ENCODE measurements around the gene TCF4. TPM values are rescaled to one million over a fixed set of nuclear protein-coding genes. Genes with fewer than 3 reads are reported as not detected.

The TCF4 gene
- total RNA-seq, 1 donor: 84.6 TPM

DNA sequence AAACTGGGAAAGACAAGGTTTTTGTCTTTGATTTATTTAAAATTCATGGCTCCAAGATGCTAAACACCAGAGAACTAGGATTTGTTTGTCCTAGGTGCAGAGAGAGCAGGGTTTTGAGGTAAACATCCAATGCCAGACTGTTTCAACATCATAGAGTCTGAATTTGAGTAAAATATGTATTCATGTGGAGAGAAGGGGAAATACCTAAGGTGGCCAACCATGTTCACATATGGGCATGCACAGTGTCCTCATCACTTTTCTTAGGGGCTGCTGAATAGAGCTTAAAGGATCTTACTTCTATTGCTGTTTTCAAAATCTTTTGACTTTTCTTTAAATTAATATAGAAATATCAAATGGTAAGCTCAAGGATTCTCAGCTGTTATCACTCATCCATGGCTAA lies 341.7 kb downstream of the TCF4 start:
- no peak for DNase-seq (ENCODE audit: low read depth)
- H3K4me3 ChIP-seq (ENCODE audit: low read depth, low read length): no peak overlapping the region
- TF ChIP-seq, protein P1, sequence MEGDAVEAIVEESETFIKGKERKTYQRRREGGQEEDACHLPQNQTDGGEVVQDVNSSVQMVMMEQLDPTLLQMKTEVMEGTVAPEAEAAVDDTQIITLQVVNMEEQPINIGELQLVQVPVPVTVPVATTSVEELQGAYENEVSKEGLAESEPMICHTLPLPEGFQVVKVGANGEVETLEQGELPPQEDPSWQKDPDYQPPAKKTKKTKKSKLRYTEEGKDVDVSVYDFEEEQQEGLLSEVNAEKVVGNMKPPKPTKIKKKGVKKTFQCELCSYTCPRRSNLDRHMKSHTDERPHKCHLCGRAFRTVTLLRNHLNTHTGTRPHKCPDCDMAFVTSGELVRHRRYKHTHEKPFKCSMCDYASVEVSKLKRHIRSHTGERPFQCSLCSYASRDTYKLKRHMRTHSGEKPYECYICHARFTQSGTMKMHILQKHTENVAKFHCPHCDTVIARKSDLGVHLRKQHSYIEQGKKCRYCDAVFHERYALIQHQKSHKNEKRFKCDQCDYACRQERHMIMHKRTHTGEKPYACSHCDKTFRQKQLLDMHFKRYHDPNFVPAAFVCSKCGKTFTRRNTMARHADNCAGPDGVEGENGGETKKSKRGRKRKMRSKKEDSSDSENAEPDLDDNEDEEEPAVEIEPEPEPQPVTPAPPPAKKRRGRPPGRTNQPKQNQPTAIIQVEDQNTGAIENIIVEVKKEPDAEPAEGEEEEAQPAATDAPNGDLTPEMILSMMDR (IDR thresholded peaks at IDR 0.05; ENCODE audit: insufficient read depth, low read depth, low read length): no peak

DNA sequence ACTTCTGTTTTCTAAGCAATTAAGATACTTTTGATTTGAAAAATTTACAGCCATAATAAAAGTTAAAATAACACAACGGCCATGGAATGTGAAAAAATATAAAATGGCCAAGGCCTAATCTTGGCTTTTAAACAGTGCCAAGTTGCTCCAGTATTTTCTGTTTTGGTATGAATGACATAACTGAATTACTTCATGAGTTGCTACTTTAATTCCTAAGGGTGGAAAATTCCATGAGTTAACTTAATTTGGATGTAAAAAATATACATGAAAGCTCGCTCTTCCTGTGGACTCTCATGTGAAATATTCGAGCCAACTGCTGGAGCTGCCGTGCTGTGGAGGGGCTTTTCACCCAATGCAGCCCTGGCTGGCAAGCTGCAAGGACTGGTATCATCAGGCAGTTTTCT lies 342.8 kb downstream of the TCF4 start:
- no peak overlapping the region for H3K4me3 ChIP-seq (ENCODE audit: low read depth, low read length)
- DNase-seq (ENCODE audit: low read depth): peak; percentile 79
- TF ChIP-seq, protein P1 (IDR thresholded peaks at IDR 0.05; ENCODE audit: insufficient read depth, low read depth, low read length): no peak

DNA sequence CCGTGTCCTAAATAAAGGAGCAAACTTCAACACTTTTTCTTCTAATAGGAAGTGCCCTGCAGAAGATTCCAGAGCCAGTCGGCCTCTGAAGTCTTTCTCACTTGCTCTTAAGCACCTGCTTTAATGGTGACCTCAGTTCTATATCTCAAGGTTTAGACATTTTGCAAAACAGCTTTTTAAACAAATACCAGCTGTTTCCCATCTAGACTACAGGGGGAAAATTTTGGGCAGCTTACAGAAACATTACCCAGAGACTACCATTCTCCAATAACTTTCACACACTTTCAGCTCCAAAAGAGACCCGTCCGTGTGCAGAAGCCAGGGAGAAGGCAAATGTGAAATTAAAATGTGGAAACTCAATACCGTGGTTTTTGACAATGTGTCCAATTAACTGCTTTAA lies 343.4 kb downstream of the TCF4 start:
- DNase-seq (ENCODE audit: low read depth): peak; percentile 80
- TF ChIP-seq, protein P1 (IDR thresholded peaks at IDR 0.05; ENCODE audit: insufficient read depth, low read depth, low read length): no peak
- H3K4me3 ChIP-seq (ENCODE audit: low read depth, low read length): no peak overlapping the region

DNA sequence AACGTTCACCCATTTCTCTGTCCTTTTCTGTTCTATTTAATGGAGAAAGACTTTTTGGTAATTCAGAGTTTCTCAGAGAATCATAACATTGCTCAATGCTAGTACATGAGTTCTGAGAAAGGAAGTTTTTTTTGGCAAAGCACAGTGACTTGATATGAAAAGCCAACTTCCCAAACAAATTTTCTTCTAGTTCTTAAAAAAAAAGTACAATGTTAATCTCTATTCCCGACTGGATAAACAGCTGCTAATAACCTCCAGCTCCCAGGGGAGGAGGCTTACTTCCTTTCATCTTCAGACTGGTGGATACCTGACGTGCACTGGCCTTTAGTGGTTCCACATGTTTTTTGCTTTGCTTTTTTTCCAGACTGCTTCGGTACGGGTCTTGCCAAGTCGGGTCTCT lies 344.1 kb downstream of the TCF4 start:
- TF ChIP-seq, protein P1 (IDR thresholded peaks at IDR 0.05; ENCODE audit: insufficient read depth, low read depth, low read length): no peak
- DNase-seq (ENCODE audit: low read depth): peak; percentile 70
- no peak overlapping the region for H3K4me3 ChIP-seq (ENCODE audit: low read depth, low read length)

DNA sequence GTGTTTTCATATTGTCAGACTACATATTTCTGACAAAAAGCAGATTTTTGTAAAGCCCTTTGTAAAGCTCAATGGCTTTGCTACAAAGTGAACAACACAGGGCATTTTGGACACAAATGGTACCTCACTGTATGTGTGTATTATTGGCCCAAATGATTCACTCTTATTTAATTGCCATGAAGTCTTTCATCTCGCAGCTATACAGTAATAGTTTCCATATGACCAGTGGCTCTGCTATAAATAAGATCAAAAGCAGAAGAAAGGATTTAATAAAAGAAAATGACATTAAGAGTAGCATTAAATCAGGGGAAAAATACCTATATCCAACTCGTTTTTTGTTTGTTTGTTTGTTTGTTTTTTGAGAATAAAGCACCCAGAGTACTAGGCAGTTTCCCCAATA lies 344.7 kb downstream of the TCF4 start:
- no peak for DNase-seq (ENCODE audit: low read depth)
- no peak overlapping the region for H3K4me3 ChIP-seq (ENCODE audit: low read depth, low read length)
- TF ChIP-seq, protein P1 (IDR thresholded peaks at IDR 0.05; ENCODE audit: insufficient read depth, low read depth, low read length): no peak

DNA sequence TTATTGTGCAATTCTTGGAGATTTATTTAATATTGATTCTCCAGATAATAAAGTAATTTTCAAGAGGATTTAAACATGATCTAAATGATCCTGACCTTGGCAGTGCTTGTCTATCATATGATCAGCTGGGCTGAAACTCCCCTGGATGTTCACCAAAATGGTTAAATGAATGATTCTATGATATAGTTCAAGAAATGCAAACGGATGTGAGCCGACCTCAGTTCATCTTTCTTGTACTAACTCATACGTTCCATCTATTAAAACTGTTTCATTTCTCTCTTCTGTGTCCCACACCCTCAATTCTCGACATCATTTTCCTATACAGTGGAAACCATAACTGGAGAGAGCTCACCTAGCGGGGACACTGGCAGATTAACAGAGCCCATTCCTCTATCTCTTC lies 347.0 kb downstream of the TCF4 start:
- TF ChIP-seq, protein P1 (IDR thresholded peaks at IDR 0.05; ENCODE audit: insufficient read depth, low read depth, low read length): no peak
- H3K4me3 ChIP-seq (ENCODE audit: low read depth, low read length): no peak overlapping the region
- DNase-seq (ENCODE audit: low read depth): no peak

DNA sequence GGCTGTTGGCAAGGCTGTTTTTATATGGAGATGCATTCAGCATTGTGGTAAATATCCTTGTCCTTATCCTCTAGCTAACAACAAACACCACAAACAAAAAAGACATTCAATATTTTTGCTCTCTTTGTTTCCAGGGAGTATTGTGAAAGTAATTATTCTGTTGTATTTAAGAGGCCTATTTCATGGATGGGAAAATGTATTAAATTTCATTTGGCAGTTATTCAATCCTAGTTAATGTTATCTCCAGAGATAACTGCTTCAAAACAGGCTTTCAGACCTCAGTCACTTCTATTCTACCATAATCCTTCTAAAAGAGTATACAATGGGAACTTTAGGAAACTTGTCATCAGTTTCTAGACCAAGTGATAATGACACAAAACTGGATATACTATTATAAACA lies 348.3 kb downstream of the TCF4 start:
- H3K4me3 ChIP-seq (ENCODE audit: low read depth, low read length): no peak overlapping the region
- TF ChIP-seq, protein P1 (IDR thresholded peaks at IDR 0.05; ENCODE audit: insufficient read depth, low read depth, low read length): no peak
- no peak for DNase-seq (ENCODE audit: low read depth)
